GM12872 (cell line): ENCODE data around the gene TSHZ2.

Source experiments
- TF ChIP-seq, protein P1 (sequence below): IDR thresholded peaks from 3 replicates; pipeline ENCODE4 v1.5.1; 2011; ENCODE audit warnings: low read depth, mild to moderate bottlenecking, low read length, moderate library complexity; ENCODE audit not compliant: insufficient read depth

Gene TSHZ2

DNA sequence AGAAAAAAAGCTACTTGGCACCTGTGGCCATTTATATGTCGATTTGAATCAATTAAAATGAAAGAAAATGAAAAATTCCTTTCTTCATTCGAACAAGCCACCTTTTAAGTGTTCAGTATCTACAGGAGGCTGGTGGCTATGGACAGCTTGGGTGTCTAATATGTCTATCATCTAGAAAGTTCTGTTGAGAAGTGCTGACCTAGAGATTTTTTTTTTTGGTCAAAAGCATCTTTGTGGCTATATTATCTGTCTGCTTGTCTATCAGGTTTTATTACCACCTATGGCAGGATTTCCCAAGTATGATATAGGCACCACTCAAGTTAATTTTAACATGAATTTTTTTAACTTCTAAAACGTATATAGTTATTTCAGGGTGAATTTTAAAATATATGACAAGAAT lies 250.8 kb downstream of the TSHZ2 start:
- TF ChIP-seq, protein P1, sequence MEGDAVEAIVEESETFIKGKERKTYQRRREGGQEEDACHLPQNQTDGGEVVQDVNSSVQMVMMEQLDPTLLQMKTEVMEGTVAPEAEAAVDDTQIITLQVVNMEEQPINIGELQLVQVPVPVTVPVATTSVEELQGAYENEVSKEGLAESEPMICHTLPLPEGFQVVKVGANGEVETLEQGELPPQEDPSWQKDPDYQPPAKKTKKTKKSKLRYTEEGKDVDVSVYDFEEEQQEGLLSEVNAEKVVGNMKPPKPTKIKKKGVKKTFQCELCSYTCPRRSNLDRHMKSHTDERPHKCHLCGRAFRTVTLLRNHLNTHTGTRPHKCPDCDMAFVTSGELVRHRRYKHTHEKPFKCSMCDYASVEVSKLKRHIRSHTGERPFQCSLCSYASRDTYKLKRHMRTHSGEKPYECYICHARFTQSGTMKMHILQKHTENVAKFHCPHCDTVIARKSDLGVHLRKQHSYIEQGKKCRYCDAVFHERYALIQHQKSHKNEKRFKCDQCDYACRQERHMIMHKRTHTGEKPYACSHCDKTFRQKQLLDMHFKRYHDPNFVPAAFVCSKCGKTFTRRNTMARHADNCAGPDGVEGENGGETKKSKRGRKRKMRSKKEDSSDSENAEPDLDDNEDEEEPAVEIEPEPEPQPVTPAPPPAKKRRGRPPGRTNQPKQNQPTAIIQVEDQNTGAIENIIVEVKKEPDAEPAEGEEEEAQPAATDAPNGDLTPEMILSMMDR = no peak

DNA sequence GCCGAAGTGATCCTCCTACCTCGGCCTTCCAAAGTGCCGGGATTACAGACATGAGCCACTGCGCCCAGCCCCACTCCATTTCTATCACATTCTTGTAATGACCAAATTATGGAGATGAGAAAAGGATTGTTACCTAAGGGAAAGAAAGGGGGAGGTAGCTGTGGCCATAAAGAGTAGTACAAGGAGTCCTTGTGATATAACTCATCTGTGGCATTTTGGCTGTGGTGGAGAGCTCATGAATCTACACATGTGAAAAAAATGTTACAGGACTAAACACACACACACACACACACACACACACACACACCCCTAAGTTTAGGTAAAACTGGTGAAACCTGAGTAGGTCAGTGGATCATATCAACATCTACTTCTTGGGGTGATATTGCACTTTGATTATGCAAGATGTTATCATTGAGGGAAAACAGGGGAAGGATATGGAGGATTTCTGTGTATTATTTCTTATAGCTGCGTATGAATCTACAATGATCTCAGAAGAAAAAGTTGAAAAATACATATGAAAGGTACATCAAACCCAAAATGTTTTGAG lies 251.5 kb downstream of the TSHZ2 start:
- TF ChIP-seq, protein P1 = no peak

DNA sequence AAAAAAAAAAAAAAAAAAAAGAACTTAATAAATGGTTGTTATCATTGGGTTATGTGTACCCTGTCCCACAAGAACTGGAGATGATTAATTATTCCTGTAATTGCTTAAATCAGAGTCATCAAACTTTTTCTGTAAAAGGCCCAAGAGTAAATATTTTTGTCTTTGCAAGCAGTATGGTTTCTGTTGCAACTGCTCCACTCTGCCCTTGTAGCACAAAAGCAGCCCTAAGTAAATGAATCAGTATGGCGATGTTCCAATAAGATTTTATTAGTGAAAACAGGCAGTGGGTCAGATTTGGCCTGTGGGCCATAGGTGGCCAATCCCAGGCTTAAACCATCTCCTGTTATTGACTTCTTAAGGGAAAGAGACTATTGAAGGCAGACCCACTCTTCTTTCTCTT lies 252.7 kb downstream of the TSHZ2 start:
- TF ChIP-seq, protein P1 = no peak

DNA sequence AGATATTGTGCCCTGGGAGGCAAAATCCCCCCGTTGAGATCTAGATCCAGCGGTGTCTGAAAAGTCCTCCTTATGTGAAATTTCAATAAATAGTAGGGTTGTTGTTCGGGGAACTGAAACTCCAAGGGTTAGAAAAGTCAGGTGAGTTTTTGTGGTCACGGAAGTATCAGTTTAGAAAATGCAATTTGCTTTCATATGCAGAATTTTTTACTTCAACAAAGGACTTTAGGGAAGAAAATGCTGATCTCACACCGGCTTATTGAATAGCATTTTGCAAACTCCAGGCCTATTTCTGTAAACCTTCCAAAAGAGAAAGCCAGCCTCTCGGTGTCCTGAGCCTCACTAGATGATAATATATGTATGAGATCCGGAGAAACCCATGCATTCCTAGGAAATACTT lies 254.7 kb downstream of the TSHZ2 start:
- TF ChIP-seq, protein P1 = no peak

DNA sequence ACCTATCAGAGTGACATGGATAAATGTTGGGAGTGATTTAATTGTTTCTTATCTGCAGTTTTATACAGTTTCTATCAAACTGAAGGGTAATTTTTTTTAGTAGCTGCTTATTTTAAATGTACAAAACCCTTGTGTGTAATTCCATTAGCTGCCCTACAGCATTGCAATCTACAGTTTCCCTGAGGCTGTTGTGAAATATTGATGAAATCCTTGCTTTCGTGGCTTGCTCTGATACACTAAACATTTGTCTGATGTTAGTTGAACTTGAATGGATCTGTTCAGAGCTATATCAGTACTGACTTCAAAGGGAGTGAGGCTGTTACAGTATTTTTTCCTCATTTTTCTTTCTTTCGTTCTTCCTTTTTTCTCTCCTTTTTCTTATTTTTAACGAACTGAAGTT lies 255.4 kb downstream of the TSHZ2 start:
- TF ChIP-seq, protein P1 = no peak

DNA sequence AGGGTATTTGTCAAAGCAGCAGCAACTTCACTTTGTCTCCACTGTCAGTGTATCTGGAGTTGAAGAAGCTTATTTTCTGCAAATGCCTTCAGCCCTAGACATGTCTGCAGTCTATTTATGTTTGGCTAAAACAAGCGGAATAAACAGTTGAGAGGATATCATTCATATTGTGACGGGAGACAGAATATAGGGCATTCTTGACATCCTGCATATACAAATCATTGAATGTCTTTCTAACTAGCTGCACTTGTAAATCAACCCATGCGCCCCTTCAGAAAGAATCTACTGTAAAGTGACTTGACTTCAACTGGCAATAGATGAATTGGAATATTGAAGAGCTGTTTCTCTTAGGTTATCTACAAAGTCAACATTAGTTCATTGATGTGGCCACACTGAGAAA lies 258.9 kb downstream of the TSHZ2 start:
- TF ChIP-seq, protein P1 = no peak

DNA sequence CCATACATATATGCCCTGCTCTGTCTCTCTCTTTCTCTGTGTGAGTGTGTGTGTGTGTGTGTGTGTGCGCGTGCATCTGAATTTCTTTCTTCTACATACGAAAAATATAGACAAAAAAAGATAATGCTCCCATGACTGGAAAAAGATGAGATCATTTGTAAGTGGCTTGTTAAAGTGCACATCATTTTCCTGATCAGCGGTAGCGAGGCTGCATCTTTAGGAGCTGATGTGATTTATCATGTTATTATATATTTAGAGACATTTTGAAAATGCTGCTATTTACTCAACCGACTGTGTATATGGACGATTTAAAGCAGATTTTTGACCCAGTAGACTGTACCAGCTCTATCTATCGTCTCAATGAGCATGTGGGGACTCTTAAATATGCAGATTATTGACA lies 265.3 kb downstream of the TSHZ2 start:
- TF ChIP-seq, protein P1 = no peak
